ENCODE results near the gene KRT15. TPM values are rescaled to one million over a fixed set of nuclear protein-coding genes. Genes with fewer than 3 reads are reported as not detected.

The KRT15 gene
- total and polyA plus RNA-seq, 2 of the 8 experiments (the other 6 are each of a cell fraction or from before 2014, with no cell fraction given) = 0.11 to 0.13 TPM

DNA sequence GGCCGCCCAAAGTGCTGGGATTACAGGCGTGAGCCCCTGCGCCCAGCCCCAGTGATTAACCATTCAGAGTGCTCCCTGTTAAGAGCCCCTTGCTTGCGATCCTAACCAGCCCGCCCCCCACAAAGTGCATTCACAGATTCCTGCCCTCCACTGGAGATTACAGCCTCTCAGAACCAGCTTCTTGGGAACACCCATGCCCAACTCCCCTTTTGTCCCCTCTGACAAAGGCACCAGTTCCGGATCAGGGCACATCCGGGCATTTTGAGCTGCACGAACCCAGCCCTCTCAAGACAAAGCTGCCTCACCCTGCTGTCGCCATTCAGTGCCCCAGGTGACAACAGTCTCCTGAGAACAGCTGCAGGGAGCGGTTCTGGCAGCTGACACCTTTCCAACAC lies 10.3 kb upstream of the KRT15 start:
- CTCF ChIA-PET (ENCODE audit: partially characterized antibody) = interaction anchor here (0.7 to 7.4 kb wide), 12 partner anchors 16 to 135 kb away, joined by 3 to 79 read pairs (median 4); no protein-coding TSS in a partner anchor
- H3K4me2 ChIP-seq (ENCODE audit: insufficient read depth in 1 of 2, low read depth in 2 of 2, low read length in 2 of 2) = peak overlapping the region; percentile 15 to 77; a peak in 1 of 4 replicates
- TF ChIP-seq PHF8 (conservative IDR thresholded peaks at IDR 0.05; ENCODE audit: low read depth, low read length) (no peak), NRF1 (IDR thresholded peaks at IDR 0.05; ENCODE audit: low read depth, low read length) (no peak), SIRT6 (IDR thresholded peaks at IDR 0.05; ENCODE audit: low read length) (no peak), TCF12 (IDR thresholded peaks at IDR 0.05; ENCODE audit: low read depth, low read length) (no peak), BACH1 (IDR thresholded peaks at IDR 0.05; ENCODE audit: low read length) (no peak), SUZ12 (IDR thresholded peaks at IDR 0.05; ENCODE audit: low read length) (no peak), SP1 (IDR thresholded peaks at IDR 0.05; ENCODE audit: low read depth, low read length) (no peak), TBP (IDR thresholded peaks at IDR 0.05; ENCODE audit: low read depth, low read length) (no peak), POLR2AphosphoS5 (IDR thresholded peaks at IDR 0.05; ENCODE audit: low read depth, low read length) (no peak)
- TF ChIP-seq, protein P1, sequence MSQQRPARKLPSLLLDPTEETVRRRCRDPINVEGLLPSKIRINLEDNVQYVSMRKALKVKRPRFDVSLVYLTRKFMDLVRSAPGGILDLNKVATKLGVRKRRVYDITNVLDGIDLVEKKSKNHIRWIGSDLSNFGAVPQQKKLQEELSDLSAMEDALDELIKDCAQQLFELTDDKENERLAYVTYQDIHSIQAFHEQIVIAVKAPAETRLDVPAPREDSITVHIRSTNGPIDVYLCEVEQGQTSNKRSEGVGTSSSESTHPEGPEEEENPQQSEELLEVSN (IDR thresholded peaks at IDR 0.05) = no peak
- TF ChIP-seq, protein P2, sequence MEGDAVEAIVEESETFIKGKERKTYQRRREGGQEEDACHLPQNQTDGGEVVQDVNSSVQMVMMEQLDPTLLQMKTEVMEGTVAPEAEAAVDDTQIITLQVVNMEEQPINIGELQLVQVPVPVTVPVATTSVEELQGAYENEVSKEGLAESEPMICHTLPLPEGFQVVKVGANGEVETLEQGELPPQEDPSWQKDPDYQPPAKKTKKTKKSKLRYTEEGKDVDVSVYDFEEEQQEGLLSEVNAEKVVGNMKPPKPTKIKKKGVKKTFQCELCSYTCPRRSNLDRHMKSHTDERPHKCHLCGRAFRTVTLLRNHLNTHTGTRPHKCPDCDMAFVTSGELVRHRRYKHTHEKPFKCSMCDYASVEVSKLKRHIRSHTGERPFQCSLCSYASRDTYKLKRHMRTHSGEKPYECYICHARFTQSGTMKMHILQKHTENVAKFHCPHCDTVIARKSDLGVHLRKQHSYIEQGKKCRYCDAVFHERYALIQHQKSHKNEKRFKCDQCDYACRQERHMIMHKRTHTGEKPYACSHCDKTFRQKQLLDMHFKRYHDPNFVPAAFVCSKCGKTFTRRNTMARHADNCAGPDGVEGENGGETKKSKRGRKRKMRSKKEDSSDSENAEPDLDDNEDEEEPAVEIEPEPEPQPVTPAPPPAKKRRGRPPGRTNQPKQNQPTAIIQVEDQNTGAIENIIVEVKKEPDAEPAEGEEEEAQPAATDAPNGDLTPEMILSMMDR (IDR thresholded peaks at IDR 0.05; ENCODE audit: control extremely low read depth in 1 of 3, insufficient read depth in 1 of 3, low read depth in 1 of 3, low read length in 3 of 3) = no peak

More for the DNA sequence above, 10.3 kb upstream of the KRT15 start:
- H3K23ac ChIP-seq (ENCODE audit: insufficient read length) = no peak overlapping the region
- H4K20me1 ChIP-seq (replicated peaks in 1 of 2; ENCODE audit: control insufficient read depth in 1 of 2, insufficient read depth in 2 of 2, low read length in 2 of 2) = peaks cover 2 to 10% of the 10 kb centered on the region in 2 experiments
- H3K9me3 ChIP-seq (ENCODE audit: insufficient read depth in 2 of 2, low read depth in 1 of 2, low read length in 1 of 2) = no peaks in the 10 kb centered on the region
- H2BK5ac ChIP-seq (ENCODE audit: low read depth, low read length) = peak overlapping the region; percentile 69; the same call in 1 of the 2 replicates
- no peak overlapping the region for H4K91ac ChIP-seq (replicated peaks; ENCODE audit: insufficient read length, low read length)
- H4K5ac ChIP-seq (ENCODE audit: insufficient read length, low read depth, low read length) = no peak overlapping the region
- no peak overlapping the region for H3K4ac ChIP-seq (replicated peaks; ENCODE audit: insufficient read length, low read depth, low read length)
- H3K4me1 ChIP-seq (replicated peaks in 1 of 4; ENCODE audit: control insufficient read depth in 3 of 4, insufficient read depth in 4 of 4, low read length in 3 of 4) = peaks cover 2 to 19% (median 10%) of the 10 kb centered on the region in 4 experiments
- DNase-seq (ENCODE audit: low read depth in 1 of 2, low spot score in 2 of 2) (no peak), FAIRE-seq (no peak)
- 0 out of 2 replicates have a peak overlapping the region, but pooled peaks have one; percentile 73 for H2BK15ac ChIP-seq (ENCODE audit: low read length)
- H2BK120ac ChIP-seq (replicated peaks; ENCODE audit: low read depth, low read length) = no peak overlapping the region
- H2BK20ac ChIP-seq (ENCODE audit: low read length) = no peak overlapping the region
- WGBS, 2 experiments (ENCODE audit: extremely low coverage in 1 of 2, insufficient coverage in 1 of 2, insufficient read length in 1 of 2, insufficient replicate concordance in 2 of 2, low coverage in 1 of 2, low lambda C conversion rate in 2 of 2, missing lambda C conversion rate in 1 of 2) = 70% methylated on average over 10 of the region's 10 CpGs; no CpG with 5 or more reads in 1 of the 2 experiments
- no peak overlapping the region for H3K9ac ChIP-seq (replicated peaks in 1 of 4; ENCODE audit: extremely low read depth in 1 of 4, low read depth in 3 of 4, low read length in 3 of 4)
- H4K8ac ChIP-seq (ENCODE audit: extremely low read depth, insufficient read depth, low read length) = peak overlapping the region; percentile 35; the same call in 1 of the 2 replicates
- no peak overlapping the region for H3K56ac ChIP-seq (replicated peaks; ENCODE audit: insufficient read length, low read depth, low read length)
- POLR2A ChIA-PET (ENCODE audit: partially characterized antibody) = interaction anchor here (0.6 to 11.0 kb wide), 30 partner anchors 11 to 622 kb away, joined by 3 to 293 read pairs (median 6); partner anchors contain the start of genes EIF1, KRT14 and KRT15
- H2AFZ ChIP-seq (ENCODE audit: low read length) = no peak overlapping the region
- no peak overlapping the region for H2AK5ac ChIP-seq (ENCODE audit: low read depth, low read length)
- no peaks in the 10 kb centered on the region for H3K27me3 ChIP-seq (replicated peaks in 1 of 4; ENCODE audit: control insufficient read depth in 3 of 4, extremely low read depth in 1 of 4, insufficient read depth in 3 of 4, low read length in 3 of 4)
- peak overlapping the region; percentile 78 for H3K18ac ChIP-seq (ENCODE audit: extremely low read depth, low read length)
- peaks cover 0 to 13% of the 10 kb centered on the region in 2 experiments; a peak in 3 of 4 replicates for H3K79me2 ChIP-seq (ENCODE audit: control insufficient read depth in 1 of 2, insufficient read depth in 2 of 2, low read length in 2 of 2)
- H3K14ac ChIP-seq (ENCODE audit: insufficient read length) = no peak overlapping the region
- peaks cover 6% of the 10 kb centered on the region; the same call in 1 of the 2 replicates for H3K23me2 ChIP-seq (ENCODE audit: low read depth, low read length)
- H2BK12ac ChIP-seq (ENCODE audit: low read depth, low read length) = peak overlapping the region; percentile 95; the same call in 1 of the 2 replicates
- peaks cover 9 to 21% (median 12%) of the 10 kb centered on the region in 4 experiments for H3K36me3 ChIP-seq (ENCODE audit: control insufficient read depth in 2 of 4, insufficient read depth in 4 of 4, low read length in 3 of 4)
- H3K4me3 ChIP-seq (ENCODE audit: extremely low read depth in 1 of 4, insufficient read depth in 2 of 4, low read depth in 3 of 4, low read length in 4 of 4) = no peak overlapping the region
- H3K79me1 ChIP-seq (ENCODE audit: low read depth, low read length) = peaks cover 5% of the 10 kb centered on the region; the same call in 1 of the 2 replicates
- H3K27ac ChIP-seq (ENCODE audit: low read depth, low read length) = no peak overlapping the region
